Keratinocyte (primary cell): ENCODE measurements around the gene DNAJB8. TPM values are rescaled to one million over a fixed set of nuclear protein-coding genes. Genes with fewer than 3 reads are reported as not detected.

Source experiments
- DNase-seq: peaks from one replicate; pipeline ENCODE4 v3.0.0-alpha.2; 2011; ENCODE audit warnings: low read depth, missing footprints, low spot score
- FAIRE-seq: peaks from 2 replicates; lab custom pipeline; 2011; peaks lifted over from hg19 to GRCh38; lab: Jason Lieb, UNC
- H2AFZ ChIP-seq: 2 replicates; pipeline ENCODE4 v1.6.0; 2012; ENCODE audit warnings: low read length, control low read depth, inconsistent platforms; ENCODE audit not compliant: control insufficient read depth
- H3K27ac ChIP-seq: 2 replicates; pipeline ENCODE4 v1.5.1; 2011; ENCODE audit warnings: low read length; ENCODE audit not compliant: control insufficient read depth, insufficient read depth
- H3K27me3 ChIP-seq: 3 replicates; pipeline ENCODE4 v1.6.0; 2011; ENCODE audit warnings: low read length; ENCODE audit not compliant: control insufficient read depth, insufficient read depth; ENCODE audit errors: extremely low read depth
- H3K36me3 ChIP-seq, 2 experiments: 2 replicates in 1 of 2; 3 replicates in 1 of 2; pipeline ENCODE4 v1.5.1; 2011; ENCODE audit warnings: low read length in 2 of 2, mild to moderate bottlenecking in 1 of 2; ENCODE audit not compliant: control insufficient read depth in 2 of 2, insufficient read depth in 2 of 2; ENCODE audit errors: extremely low read depth in 1 of 2
- H3K4me1 ChIP-seq: 3 replicates; pipeline ENCODE4 v1.5.1; 2011; ENCODE audit warnings: low read length; ENCODE audit not compliant: control insufficient read depth, insufficient read depth; ENCODE audit errors: extremely low read depth
- H3K4me2 ChIP-seq: 3 replicates; pipeline ENCODE4 v1.6.0; 2011; ENCODE audit warnings: low read depth, low read length; ENCODE audit not compliant: control insufficient read depth, insufficient read depth; ENCODE audit errors: extremely low read depth
- H3K4me3 ChIP-seq, 3 experiments: fragments of 200-600 bp in 1 of 3; sonication (generic) in 1 of 3; 2 replicates in 2 of 3; 3 replicates in 1 of 3; pipeline ENCODE4 v1.5.1; 2011 to 2016; ENCODE audit warnings: low read length in 3 of 3, mild to moderate bottlenecking in 3 of 3, control low read depth in 2 of 3, inconsistent platforms in 1 of 3, low read depth in 1 of 3, mixed read lengths in 1 of 3, mixed run types in 1 of 3, moderate library complexity in 1 of 3; ENCODE audit not compliant: control insufficient read depth in 2 of 3, insufficient read depth in 2 of 3; ENCODE audit errors: extremely low read depth in 1 of 3
- H3K79me2 ChIP-seq: 2 replicates; pipeline ENCODE4 v1.6.0; 2012; ENCODE audit warnings: low read length; ENCODE audit not compliant: control insufficient read depth, insufficient read depth
- H3K9ac ChIP-seq: 3 replicates; pipeline ENCODE4 v1.6.0; 2011; ENCODE audit warnings: low read length; ENCODE audit not compliant: control insufficient read depth, insufficient read depth; ENCODE audit errors: extremely low read depth
- H3K9me1 ChIP-seq: 3 replicates; pipeline ENCODE4 v1.6.0; 2011; ENCODE audit warnings: low read length; ENCODE audit not compliant: control insufficient read depth, insufficient read depth; ENCODE audit errors: extremely low read depth
- H3K9me3 ChIP-seq: 2 replicates; pipeline ENCODE4 v1.5.1; 2012; ENCODE audit warnings: low read depth, low read length; ENCODE audit not compliant: control insufficient read depth
- H4K20me1 ChIP-seq: 3 replicates; pipeline ENCODE4 v1.6.0; 2011; ENCODE audit warnings: low read length; ENCODE audit not compliant: control insufficient read depth, insufficient read depth; ENCODE audit errors: extremely low read depth
- CTCF ChIP-seq, 3 experiments: IDR thresholded peaks in 1 of 3; conservative IDR thresholded peaks in 1 of 3; optimal IDR thresholded peaks in 1 of 3; 2 replicates in 2 of 3; 3 replicates in 1 of 3; pipeline versions ENCODE3 to v1.5.1; 2011; ENCODE audit warnings: low read length in 3 of 3, mild to moderate bottlenecking in 3 of 3, moderate library complexity in 2 of 3, control low read depth in 1 of 3, inconsistent platforms in 1 of 3; ENCODE audit not compliant: insufficient read depth in 2 of 3; ENCODE audit errors: extremely low read depth in 1 of 3
- EZH2 ChIP-seq: IDR thresholded peaks from one replicate; pipeline ENCODE4 v1.6.1; 2012; ENCODE audit warnings: inconsistent platforms, mild to moderate bottlenecking, low read length, moderate library complexity
- dilution Hi-C: fragments of 300-500 bp; cut with MboI; formaldehyde crosslinking; loops from one replicate; pipeline ENCODE4 v1.7.0; 2020; ENCODE audit warnings: low sequenced_read_pairs; ENCODE audit not compliant: extremely low pct_ligation_motif_present
- polyA plus RNA-seq, 5 experiments: library from polyadenylated mRNA; depleted of rRNA in 3 of 5; stranded (reverse) in 3 of 5; stranded (forward) in 1 of 5; unstranded in 1 of 5; fragments of >200 nt; gene quantifications; 1 replicate in 1 of 5; 2 replicates in 3 of 5; 3 replicates in 1 of 5; pipeline versions ENCODE4 v1.2.1 to v1.2.3, GENCODE V29; 2011 to 2012; ENCODE audit warnings: missing spikeins in 2 of 5, low read depth in 1 of 5, low replicate concordance in 1 of 5

Gene DNAJB8
- polyA plus RNA-seq, 1 donor (not counting 4 experiments of a cell fraction or from before 2014, with no cell fraction given) = not detected

- Histone ChIP-seq H3K4me3 (no peak overlapping the region), H3K36me3 (no peaks in the 10 kb centered on the region), H3K4me2 (no peak overlapping the region), H3K27me3 (peaks cover 4% of the 10 kb centered on the region), H3K9me1 (no peaks in the 10 kb centered on the region), H3K9me3 (no peaks in the 10 kb centered on the region), H3K4me1 (peaks cover 6% of the 10 kb centered on the region), H2AFZ (no peak overlapping the region), H4K20me1 (no peaks in the 10 kb centered on the region), H3K27ac (no peak overlapping the region), H3K79me2 (no peaks in the 10 kb centered on the region), H3K9ac (no peak overlapping the region)
- DNase-seq = no peak
- TF ChIP-seq CTCF (optimal IDR thresholded peaks at IDR 0.05 in 1 of 3, IDR thresholded peaks at IDR 0.05 in 1 of 3, conservative IDR thresholded peaks at IDR 0.05 in 1 of 3; ENCODE audit: extremely low read depth in 1 of 3, insufficient read depth in 2 of 3, low read length in 3 of 3) (no peak), EZH2 (no peak)
- dilution Hi-C loops = no loop called here
- FAIRE-seq = no peak
These were observed 51.4 kb downstream of the DNAJB8 start for GRCh38 chr3:128415200-128415772.

- Histone ChIP-seq H3K27me3 (peaks cover 4% of the 10 kb centered on the region), H3K79me2 (no peaks in the 10 kb centered on the region), H3K9me3 (no peaks in the 10 kb centered on the region), H3K4me2 (no peak overlapping the region), H3K36me3 (no peaks in the 10 kb centered on the region), H4K20me1 (no peaks in the 10 kb centered on the region), H3K9ac (no peak overlapping the region), H3K9me1 (no peaks in the 10 kb centered on the region), H3K4me3 (no peak overlapping the region), H3K27ac (no peak overlapping the region), H2AFZ (no peak overlapping the region), H3K4me1 (peaks cover 6% of the 10 kb centered on the region)
- DNase-seq (no peak), FAIRE-seq (no peak)
- dilution Hi-C loops = no loop called here
- no peak for TF ChIP-seq EZH2
- TF ChIP-seq CTCF (optimal IDR thresholded peaks at IDR 0.05 in 1 of 3, IDR thresholded peaks at IDR 0.05 in 1 of 3, conservative IDR thresholded peaks at IDR 0.05 in 1 of 3; ENCODE audit: extremely low read depth in 1 of 3, insufficient read depth in 2 of 3, low read length in 3 of 3) = no peak
These were observed 53.1 kb downstream of the DNAJB8 start for GRCh38 chr3:128413413-128414205.
